Caco-2 (cell line): ENCODE measurements around the gene LACTB. TPM values are rescaled to one million over a fixed set of nuclear protein-coding genes. Genes with fewer than 3 reads are reported as not detected.

ENCODE experiments used
- BruUV-seq: library from RNA; stranded (reverse); fragments of 400-500 nt; replicated peaks from 2 replicates; lab custom pipeline; 2021; lab: Mats Ljungman, UMichigan
- CTCF ChIA-PET: fragments of 300-600 bp; sonication (Branson Sonifier 250); formaldehyde crosslinking; loops from one replicate; lab custom pipeline; 2022; ENCODE audit warnings: antibody characterized with exemption; lab: Charles Lee
- POLR2A ChIA-PET: fragments of 300-600 bp; sonication (Branson Sonifier 250); formaldehyde crosslinking; loops from one replicate; lab custom pipeline; 2022; ENCODE audit warnings: antibody characterized with exemption; lab: Charles Lee
- DNase-seq, 2 experiments: peaks; one replicate each; pipeline versions ENCODE4 v3.0.0 to v3.0.0-alpha.2; 2020 to 2022
- H3K27me3 ChIP-seq: replicated peaks from 2 replicates; pipeline ENCODE4 v1.6.0; 2011; ENCODE audit warnings: low read length; ENCODE audit not compliant: control insufficient read depth, insufficient read depth
- H3K36me3 ChIP-seq: 2 replicates; pipeline ENCODE4 v1.5.1; 2011; ENCODE audit warnings: low read length; ENCODE audit not compliant: control insufficient read depth, insufficient read depth
- H3K4me1 ChIP-seq: fragments of 250-450 bp; sonication (Bioruptor Pico); 2 replicates; pipeline ENCODE4 v1.5.1; 2020; ENCODE audit warnings: mild to moderate bottlenecking
- H3K4me3 ChIP-seq: 2 replicates; pipeline ENCODE4 v1.5.1; 2011; ENCODE audit warnings: low read depth, mild to moderate bottlenecking, control low read depth, low read length
- H3K9me3 ChIP-seq: fragments of 250-450 bp; sonication (Bioruptor Pico); 2 replicates; pipeline ENCODE4 v1.5.1; 2020; ENCODE audit warnings: mild to moderate bottlenecking, moderate library complexity
- H3K27ac Mint-ChIP-seq: one replicate; pipeline ENCODE4 v1.8.0; 2022; ENCODE audit warnings: mixed read lengths; ENCODE audit not compliant: unreplicated experiment
- H3K27me3 Mint-ChIP-seq: one replicate; pipeline ENCODE4 v1.8.0; 2022; ENCODE audit warnings: mixed read lengths; ENCODE audit not compliant: insufficient read depth, unreplicated experiment
- H3K36me3 Mint-ChIP-seq: one replicate; pipeline ENCODE4 v1.8.0; 2022; ENCODE audit warnings: mild to moderate bottlenecking, mixed read lengths; ENCODE audit not compliant: insufficient read depth, unreplicated experiment
- H3K4me1 Mint-ChIP-seq: one replicate; pipeline ENCODE4 v1.8.0; 2022; ENCODE audit warnings: low read depth, mixed read lengths; ENCODE audit not compliant: unreplicated experiment
- H3K4me3 Mint-ChIP-seq: one replicate; pipeline ENCODE4 v1.8.0; 2022; ENCODE audit warnings: mild to moderate bottlenecking, moderate library complexity, mixed read lengths; ENCODE audit not compliant: unreplicated experiment
- H3K9me3 Mint-ChIP-seq: one replicate; pipeline ENCODE4 v1.8.0; 2022; ENCODE audit warnings: mixed read lengths; ENCODE audit not compliant: unreplicated experiment
- intact Hi-C: fragments of 100-400 bp; cut with micrococcal nuclease; formaldehyde crosslinking; loops from one replicate; pipeline ENCODE4 v1.10.0; 2022; ENCODE audit not compliant: unreplicated experiment
- total RNA-seq: library from RNA; stranded (reverse); gene quantifications from 2 replicates; pipeline ENCODE4 v1.2.3, GENCODE V29; 2022
- TF ChIP-seq, protein P1 (sequence below), 2 experiments: fragments of 200-600 bp in 1 of 2; IDR thresholded peaks; 1 replicate in 1 of 2; 2 replicates in 1 of 2; pipeline versions ENCODE4 v1.5.1 to v1.8.0; 2011 to 2022; ENCODE audit warnings: antibody characterized with exemption in 1 of 2, control low read depth in 1 of 2, inconsistent platforms in 1 of 2, low read depth in 1 of 2, low read length in 1 of 2, mild to moderate bottlenecking in 1 of 2, moderate library complexity in 1 of 2; ENCODE audit not compliant: insufficient read depth in 1 of 2, severe bottlenecking in 1 of 2, unreplicated experiment in 1 of 2

Gene LACTB
- total RNA-seq, 1 experiment from 2014 or later, result 8.4 TPM

DNA sequence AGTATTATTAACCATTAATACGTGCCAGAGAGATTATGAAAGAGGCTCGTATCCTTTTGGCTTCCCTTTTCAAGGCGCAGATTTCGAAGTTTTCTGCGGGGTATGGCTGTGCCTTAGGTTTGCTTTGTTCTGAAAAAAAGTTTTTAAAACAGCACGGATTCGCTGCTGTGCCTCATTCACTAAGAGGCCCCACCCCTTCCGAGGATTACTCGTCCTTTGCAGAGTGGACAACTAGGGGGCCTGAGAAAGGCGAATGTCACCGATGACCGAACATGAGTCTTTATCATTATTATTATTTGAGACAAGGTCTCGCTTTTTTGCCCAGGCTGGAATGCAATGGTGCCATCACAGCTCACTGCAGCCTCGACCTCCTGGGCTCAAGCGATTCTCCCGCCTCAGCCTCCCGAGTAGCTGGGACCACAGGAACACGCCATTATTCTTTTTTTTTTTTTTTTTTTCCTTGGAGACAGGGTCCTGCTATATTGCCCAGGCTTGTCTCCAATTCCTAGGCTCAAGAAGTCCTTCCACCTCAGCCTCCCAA lies 36.3 kb downstream of the LACTB start:
- Histone ChIP-seq H3K4me3 (peak overlapping the region; percentile 92), H3K36me3 (no peaks in the 10 kb centered on the region), H3K27me3 (no peaks in the 10 kb centered on the region), H3K9me3 (no peaks in the 10 kb centered on the region), H3K4me1 (0 out of 2 replicates have a peak, but pooled peaks cover 8% of the 10 kb centered on the region)
- H3K4me3 Mint-ChIP-seq, result peak overlapping the region; percentile 99
- CTCF ChIA-PET, result interaction anchor here (0.8 kb wide), 1 partner anchor 245 kb away, joined by 3 read pairs; no protein-coding TSS in a partner anchor
- H3K27me3 Mint-ChIP-seq, result no peaks in the 10 kb centered on the region
- POLR2A ChIA-PET, result interaction anchor here (1.4 kb wide), 1 partner anchor 119 kb away, joined by 4 read pairs; the partner anchor contains the start of gene APH1B
- intact Hi-C loops, result loop anchor here (2.0 to 5.0 kb wide), 2 partner anchors 36 to 119 kb away; partner anchors contain the start of genes APH1B and LACTB
- TSS peak; percentile 70 for BruUV-seq
- no peaks in the 10 kb centered on the region for H3K9me3 Mint-ChIP-seq
- DNase-seq, result peak; percentile 63 to 68
- H3K36me3 Mint-ChIP-seq, result peaks cover 10% of the 10 kb centered on the region
- TF ChIP-seq, protein P1, sequence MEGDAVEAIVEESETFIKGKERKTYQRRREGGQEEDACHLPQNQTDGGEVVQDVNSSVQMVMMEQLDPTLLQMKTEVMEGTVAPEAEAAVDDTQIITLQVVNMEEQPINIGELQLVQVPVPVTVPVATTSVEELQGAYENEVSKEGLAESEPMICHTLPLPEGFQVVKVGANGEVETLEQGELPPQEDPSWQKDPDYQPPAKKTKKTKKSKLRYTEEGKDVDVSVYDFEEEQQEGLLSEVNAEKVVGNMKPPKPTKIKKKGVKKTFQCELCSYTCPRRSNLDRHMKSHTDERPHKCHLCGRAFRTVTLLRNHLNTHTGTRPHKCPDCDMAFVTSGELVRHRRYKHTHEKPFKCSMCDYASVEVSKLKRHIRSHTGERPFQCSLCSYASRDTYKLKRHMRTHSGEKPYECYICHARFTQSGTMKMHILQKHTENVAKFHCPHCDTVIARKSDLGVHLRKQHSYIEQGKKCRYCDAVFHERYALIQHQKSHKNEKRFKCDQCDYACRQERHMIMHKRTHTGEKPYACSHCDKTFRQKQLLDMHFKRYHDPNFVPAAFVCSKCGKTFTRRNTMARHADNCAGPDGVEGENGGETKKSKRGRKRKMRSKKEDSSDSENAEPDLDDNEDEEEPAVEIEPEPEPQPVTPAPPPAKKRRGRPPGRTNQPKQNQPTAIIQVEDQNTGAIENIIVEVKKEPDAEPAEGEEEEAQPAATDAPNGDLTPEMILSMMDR (IDR thresholded peaks at IDR 0.05; ENCODE audit: insufficient read depth in 1 of 2, low read depth in 1 of 2, low read length in 1 of 2, severe bottlenecking in 1 of 2, unreplicated experiment in 1 of 2), result no peak
- H3K27ac Mint-ChIP-seq, result peak overlapping the region; percentile 98
- no peaks in the 10 kb centered on the region for H3K4me1 Mint-ChIP-seq

DNA sequence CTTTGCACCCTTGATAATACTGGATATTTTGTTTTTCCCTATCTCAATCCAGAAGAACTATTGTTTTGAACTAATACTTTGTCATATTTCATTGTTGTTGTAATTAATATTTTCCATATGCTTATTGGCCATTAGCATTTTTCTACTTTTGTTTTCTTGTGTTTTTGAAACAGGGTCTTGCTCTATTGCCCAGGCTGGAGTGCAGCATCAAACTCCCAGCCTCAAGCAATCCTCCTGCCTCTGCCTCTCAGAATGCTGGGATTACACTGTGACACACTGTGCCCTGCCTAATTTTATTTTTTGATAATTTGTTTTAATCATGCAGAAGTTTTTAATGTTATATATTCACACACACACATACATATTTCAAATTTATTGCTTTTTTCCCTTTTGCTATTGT lies 39.0 kb downstream of the LACTB start:
- Mint-ChIP-seq H3K4me1 (no peaks in the 10 kb centered on the region), H3K9me3 (no peaks in the 10 kb centered on the region), H3K36me3 (peaks cover 10% of the 10 kb centered on the region), H3K4me3 (no peak overlapping the region), H3K27ac (no peak overlapping the region), H3K27me3 (no peaks in the 10 kb centered on the region)
- Histone ChIP-seq H3K27me3 (no peaks in the 10 kb centered on the region), H3K36me3 (no peaks in the 10 kb centered on the region), H3K4me3 (no peak overlapping the region), H3K9me3 (no peaks in the 10 kb centered on the region), H3K4me1 (0 out of 2 replicates have a peak, but pooled peaks cover 8% of the 10 kb centered on the region)
- no TSS peak for BruUV-seq
- CTCF ChIA-PET, result no interaction called here
- no peak for DNase-seq
- TF ChIP-seq, protein P1 (IDR thresholded peaks at IDR 0.05; ENCODE audit: insufficient read depth in 1 of 2, low read depth in 1 of 2, low read length in 1 of 2, severe bottlenecking in 1 of 2, unreplicated experiment in 1 of 2), result no peak
- POLR2A ChIA-PET, result no interaction called here
- intact Hi-C loops, result no loop called here

DNA sequence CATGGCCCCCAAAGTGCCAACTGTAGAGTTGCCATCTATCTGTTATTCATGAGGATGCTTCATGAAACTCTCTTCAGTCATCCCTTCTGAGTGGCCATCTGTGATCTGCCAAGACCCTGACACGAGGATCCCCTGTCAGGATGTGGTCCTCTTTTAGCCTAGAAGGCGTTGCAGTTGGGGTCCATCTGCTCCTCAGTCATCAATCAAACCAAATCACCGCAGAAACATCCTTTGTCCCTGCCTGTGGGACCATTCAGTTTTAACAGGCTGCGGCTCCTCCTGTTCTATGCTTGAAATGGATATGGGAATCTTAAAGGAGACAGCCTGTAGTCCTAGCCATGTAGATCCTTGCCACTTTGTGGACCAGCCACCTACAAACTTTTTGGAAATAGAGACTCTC lies 41.6 kb downstream of the LACTB start:
- no peaks in the 10 kb centered on the region for H3K9me3 Mint-ChIP-seq
- Histone ChIP-seq H3K27me3 (no peaks in the 10 kb centered on the region), H3K36me3 (no peaks in the 10 kb centered on the region), H3K4me1 (no peaks in the 10 kb centered on the region), H3K4me3 (no peak overlapping the region), H3K9me3 (no peaks in the 10 kb centered on the region)
- intact Hi-C loops, result no loop called here
- no peak overlapping the region for H3K4me3 Mint-ChIP-seq
- no peak overlapping the region for H3K27ac Mint-ChIP-seq
- H3K27me3 Mint-ChIP-seq, result no peaks in the 10 kb centered on the region
- no peak for DNase-seq
- TF ChIP-seq, protein P1 (IDR thresholded peaks at IDR 0.05; ENCODE audit: insufficient read depth in 1 of 2, low read depth in 1 of 2, low read length in 1 of 2, severe bottlenecking in 1 of 2, unreplicated experiment in 1 of 2), result no peak
- no TSS peak for BruUV-seq
- POLR2A ChIA-PET, result no interaction called here
- no peaks in the 10 kb centered on the region for H3K36me3 Mint-ChIP-seq
- CTCF ChIA-PET, result no interaction called here
- no peaks in the 10 kb centered on the region for H3K4me1 Mint-ChIP-seq
